Measurements from ENCODE around the gene FOSL2.

Gene FOSL2

GRCh38 chr2:28392297-28393113 is at the start of gene FOSL2:
Gene FOSL2, plus strand, starts transcription at chr2:28392858. Its CDS starts 863 bp downstream, at chr2:28393721.
- peak; percentile 96 for DNase-seq

DNA sequence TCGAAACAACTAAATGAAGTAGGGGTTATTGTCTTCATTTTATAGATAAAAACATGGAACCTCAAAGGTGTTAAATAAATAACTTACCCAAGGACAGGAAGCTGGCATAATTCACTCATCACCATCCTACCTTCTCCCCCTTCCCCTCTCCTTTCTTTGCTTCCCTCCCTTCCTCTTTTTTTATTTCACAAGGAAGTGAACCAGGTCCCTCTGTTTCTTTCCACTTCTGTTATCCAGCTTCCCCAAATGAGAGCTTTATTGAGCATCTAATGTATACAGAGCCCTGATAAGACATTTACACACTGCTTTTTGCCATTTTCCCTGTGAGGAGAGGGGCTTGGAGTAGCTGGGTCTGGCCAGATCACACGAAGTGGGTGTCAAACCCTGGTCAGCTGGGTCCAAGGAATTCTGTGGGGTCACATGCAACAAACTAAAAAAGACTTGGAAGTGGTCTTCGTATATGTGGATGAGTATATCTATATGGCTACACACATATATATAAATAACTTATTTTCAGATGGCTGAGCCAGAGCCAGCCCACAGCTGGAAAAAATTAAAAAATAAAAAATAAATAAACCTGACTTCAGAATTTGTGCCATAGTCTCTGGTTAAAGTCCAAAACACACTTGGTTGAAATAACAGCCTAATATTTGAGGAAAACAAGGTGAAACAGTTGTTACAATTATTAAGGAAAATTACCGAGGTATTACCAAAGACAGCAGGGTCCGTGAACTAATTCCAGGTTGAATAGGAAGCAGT is 49.3 kb upstream of the FOSL2 start:
- no peak for DNase-seq

DNA sequence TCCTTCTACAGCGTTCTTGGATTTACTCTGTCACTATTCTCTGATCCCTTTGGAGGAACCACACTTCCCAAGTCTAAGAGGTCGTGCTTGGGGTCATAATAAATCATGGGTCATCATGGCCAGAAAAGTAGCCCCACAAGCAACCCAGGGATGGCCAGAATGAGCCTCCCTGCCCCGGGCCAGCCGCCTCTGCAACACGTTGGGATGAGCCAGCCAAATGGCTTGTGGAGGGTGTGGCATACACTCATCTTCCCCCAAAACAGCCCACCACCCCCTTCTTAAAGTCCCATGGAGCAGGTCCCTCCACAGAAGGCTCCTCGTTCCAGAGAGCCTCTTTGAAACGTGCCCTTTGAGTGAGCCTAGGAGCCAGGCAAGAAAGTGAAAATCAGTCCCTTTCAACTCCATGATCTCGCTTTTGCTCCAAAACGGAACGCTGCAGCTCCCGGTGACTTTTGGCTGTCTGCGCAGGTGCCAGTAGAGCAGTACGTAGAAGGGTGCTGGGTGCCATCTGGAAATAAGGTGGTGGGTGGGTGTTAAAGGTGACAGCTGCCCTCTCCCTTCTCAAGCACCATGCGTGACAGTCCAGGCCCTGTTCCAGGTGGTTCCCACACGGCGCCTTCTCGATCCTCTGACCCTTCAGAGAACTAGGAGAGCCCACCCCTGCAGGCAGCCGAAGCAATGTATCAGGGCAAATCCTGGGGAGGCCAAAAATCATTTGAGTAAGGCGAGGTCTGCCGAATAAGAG is 48.5 kb upstream of the FOSL2 start:
- no peak for DNase-seq

- no peak for DNase-seq
Measured at GRCh38 chr2:28344756-28345373, 47.8 kb upstream of the FOSL2 start.

DNA sequence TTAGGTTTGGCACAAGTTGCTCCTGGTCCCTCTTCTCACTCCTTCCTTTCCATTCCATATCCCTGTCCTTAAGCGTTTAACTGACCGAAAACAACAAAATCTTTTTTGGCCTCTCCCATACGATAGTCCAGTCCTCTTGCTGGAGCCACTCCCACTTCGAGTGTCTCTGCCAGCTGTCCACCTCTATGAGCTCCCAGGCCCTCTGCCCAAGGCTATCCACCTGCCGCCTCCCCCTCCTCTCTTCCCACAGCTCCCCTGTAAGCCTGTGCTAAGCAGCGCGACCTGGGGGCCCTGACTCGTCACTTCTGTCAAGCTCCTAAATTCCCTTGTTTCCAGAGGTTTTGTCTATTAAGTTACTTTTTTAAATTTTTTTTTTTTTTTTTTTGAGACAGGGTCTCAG is 47.0 kb upstream of the FOSL2 start:
- DNase-seq = peak; percentile 59 to 74

DNA sequence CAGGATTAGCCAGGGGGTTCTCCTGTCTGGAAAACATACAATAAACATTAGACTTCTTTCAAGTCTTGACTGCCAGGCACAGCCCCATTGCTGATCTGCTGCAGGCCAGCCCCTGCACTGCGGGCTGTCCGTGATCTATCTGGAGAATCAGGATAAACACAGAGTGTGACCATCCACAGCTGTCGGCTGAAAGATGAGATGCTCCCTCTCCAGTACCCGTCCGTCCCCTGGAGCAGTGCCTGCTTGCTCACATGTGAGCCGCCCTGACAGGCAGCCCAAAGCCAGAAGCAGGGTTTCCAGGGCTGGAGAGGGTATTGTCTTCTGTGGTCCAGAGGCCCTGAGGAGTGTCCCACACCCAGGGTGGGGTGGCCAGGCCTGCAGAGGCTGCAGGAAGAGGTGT is 46.1 kb upstream of the FOSL2 start:
- DNase-seq = peak; percentile 58 to 67

GRCh38 chr2:28347193-28347592 is 45.5 kb upstream of the FOSL2 start:
- no peak for DNase-seq

DNA sequence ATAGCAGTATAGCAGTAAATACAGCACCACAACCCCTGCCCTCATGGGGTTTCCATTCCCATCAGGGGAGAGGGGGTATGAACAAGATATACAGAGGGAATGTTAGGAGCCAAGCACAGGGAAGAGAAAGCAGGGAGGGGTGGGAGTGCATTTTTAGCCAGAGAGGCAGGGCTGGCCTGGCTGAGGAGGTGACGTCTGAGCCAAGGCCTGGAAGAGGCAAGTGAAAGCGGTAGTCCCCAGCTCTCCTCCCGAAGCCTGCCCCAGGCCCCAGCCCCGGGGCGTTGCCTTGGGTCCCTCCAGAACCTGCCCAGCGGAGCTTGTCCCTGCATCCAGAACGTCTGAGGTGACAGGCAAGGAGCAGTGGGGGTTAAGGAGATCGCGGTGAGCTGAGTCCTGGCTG is 45.1 kb upstream of the FOSL2 start:
- no peak for DNase-seq

DNA sequence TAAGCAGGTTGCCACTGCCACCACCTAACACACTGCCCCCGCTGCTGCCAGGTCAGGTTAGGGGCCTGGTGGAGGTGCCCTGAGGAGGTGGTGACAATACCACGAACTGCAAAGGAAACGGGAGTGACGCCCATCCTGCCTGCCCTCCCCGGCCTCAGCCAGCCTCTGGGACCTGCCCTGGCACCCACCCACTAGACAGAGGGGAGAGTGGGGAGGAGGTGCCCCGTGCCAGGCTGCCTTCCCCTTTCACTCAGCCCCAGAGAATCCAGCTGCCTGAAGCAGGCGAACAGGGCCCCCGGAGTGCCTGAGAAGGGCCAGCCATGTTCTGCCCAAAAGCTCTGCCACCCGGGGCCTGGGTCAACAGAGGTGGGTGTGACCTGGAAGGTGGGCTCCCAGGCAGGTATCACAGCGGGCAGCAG is 44.5 kb upstream of the FOSL2 start:
- DNase-seq = no peak

- no peak for DNase-seq
Measured at GRCh38 chr2:28348921-28349320, 43.7 kb upstream of the FOSL2 start.

- DNase-seq = no peak
Measured at GRCh38 chr2:28349546-28350165, 43.0 kb upstream of the FOSL2 start.

GRCh38 chr2:28350196-28350595 is 42.5 kb upstream of the FOSL2 start:
- no peak for DNase-seq

GRCh38 chr2:28350791-28351285 is 41.8 kb upstream of the FOSL2 start:
- DNase-seq = no peak

DNA sequence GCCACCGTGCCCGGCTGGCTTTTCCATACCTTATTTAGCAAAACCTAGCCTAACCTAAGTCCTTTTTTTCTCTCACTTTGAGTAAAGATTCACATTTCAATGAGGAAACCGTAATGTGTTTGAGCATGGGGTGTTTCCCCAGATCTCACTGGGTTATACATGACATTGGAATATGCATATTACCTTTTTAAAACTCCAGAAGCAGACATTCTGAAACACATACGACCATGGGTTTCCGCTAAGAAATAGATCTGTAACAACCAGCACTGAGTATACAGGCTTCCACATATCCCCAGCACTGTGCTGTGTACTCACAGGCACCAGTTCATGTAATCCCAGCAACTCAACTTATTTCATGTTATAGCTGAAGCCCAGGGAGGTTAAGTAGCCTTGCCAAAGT is 41.0 kb upstream of the FOSL2 start:
- no peak for DNase-seq

GRCh38 chr2:28352104-28352503 is 40.6 kb upstream of the FOSL2 start:
- DNase-seq = no peak

- DNase-seq = no peak
Measured at GRCh38 chr2:28352610-28353195, 40.0 kb upstream of the FOSL2 start.

- no peak for DNase-seq
Measured at GRCh38 chr2:28354920-28355520, 37.6 kb upstream of the FOSL2 start.

DNA sequence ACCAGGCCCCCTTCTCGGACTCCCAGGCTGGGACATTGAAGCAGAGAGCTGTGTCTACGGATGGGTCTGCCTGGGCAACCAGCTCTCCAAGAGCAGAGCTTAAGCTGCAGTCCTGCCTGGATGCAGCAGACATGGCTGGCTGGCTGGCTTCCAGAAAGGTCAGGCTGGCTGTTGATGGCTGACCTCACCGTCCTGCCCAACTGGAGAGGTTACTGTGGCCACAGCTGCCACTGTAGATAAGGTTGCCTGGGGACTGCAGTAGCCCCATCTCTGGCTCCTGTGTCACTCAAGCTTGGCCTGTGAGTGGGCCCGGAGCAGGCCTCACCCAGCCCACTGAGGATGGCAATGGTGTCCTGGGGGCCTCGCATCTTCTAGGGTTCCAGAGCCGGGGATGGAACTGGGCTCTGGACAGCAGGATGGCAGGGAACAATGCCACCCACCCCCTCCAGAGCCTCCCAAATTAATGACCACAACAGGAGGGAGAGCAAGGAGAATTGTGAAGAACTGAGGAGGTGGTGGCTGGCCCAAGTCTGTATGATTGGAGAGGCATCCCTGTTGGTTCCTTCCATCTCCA is 37.0 kb upstream of the FOSL2 start:
- DNase-seq = peak; percentile 47 to 58

DNA sequence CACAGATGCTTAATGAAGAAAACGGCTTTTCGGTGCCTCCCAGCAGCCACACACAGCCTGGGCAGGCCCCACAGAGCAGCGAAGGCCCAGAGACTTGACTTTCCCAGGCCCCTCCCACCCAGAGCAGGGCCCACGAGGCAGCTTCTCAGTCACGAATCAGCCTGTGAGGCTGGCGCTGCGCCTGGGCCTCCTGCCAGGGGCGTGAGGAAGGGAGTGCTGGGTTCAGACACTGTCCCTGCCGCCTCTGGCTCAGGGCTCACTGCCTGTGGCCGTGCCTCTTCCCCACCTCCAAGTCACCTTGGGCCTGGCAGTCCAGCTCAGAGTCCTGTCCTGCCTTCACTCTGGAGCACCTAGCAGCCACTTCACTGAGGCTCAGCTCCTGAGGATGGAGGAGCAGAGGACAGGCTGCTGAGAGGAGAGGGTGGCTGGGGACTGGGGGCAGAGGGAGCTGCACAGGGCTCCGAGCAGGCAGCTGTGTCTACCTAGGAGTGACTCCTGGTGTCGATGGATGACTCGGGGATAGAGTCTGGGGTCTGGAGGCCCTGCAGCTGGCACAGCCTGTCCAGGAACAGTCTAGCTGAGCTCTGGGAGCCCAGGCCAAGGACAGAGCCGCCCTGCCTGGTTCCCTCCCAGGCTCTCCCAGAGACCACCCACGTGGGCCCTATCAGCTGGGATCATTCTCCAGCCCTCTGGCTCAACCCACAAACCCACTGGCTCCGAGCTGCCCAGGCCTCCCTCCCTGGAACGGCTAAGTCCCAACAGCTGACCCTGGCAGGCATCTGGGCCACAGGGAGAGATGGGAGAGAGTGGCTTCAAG is 36.4 kb upstream of the FOSL2 start:
- peak; percentile 80 to 86 for DNase-seq

DNA sequence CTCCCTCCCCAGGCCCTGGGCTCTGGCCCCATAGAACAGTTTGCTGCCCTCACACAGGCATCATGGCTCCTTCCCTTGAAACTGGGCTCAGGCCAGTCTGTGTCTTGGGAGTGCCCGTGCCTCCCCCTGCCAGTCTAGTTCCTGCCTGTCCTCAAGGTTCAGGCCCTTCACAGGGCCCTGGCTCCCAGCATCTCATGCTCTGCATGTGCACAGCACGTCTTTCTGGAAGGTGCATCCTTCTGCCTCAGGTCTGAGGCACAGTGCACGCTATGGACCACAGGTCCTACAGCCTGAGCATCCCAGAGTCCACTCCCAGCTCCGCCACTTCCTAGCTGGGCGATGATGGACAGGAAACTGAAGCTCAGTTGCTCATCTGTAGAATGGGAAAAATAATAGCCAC is 35.6 kb upstream of the FOSL2 start:
- no peak for DNase-seq

Data from SHP77 (cell line).